Fibroblast of mammary gland (primary cell): Measurements from ENCODE around the gene CAMK2A.

Experiments
- DNase-seq: peaks from one replicate; pipeline ENCODE4 v3.0.0-alpha.2; 2010; ENCODE audit warnings: low read depth
- H3K4me3 ChIP-seq: 2 replicates; pipeline ENCODE4 v1.5.1; 2011; ENCODE audit warnings: low read depth, mild to moderate bottlenecking, low read length, moderate library complexity; ENCODE audit not compliant: control insufficient read depth
- TF ChIP-seq, protein P1 (sequence below): conservative IDR thresholded peaks from 2 replicates; pipeline ENCODE4 v1.5.1; 2011; ENCODE audit warnings: low read depth, low read length, inconsistent platforms; ENCODE audit not compliant: control insufficient read depth, insufficient read depth

The CAMK2A gene

DNA sequence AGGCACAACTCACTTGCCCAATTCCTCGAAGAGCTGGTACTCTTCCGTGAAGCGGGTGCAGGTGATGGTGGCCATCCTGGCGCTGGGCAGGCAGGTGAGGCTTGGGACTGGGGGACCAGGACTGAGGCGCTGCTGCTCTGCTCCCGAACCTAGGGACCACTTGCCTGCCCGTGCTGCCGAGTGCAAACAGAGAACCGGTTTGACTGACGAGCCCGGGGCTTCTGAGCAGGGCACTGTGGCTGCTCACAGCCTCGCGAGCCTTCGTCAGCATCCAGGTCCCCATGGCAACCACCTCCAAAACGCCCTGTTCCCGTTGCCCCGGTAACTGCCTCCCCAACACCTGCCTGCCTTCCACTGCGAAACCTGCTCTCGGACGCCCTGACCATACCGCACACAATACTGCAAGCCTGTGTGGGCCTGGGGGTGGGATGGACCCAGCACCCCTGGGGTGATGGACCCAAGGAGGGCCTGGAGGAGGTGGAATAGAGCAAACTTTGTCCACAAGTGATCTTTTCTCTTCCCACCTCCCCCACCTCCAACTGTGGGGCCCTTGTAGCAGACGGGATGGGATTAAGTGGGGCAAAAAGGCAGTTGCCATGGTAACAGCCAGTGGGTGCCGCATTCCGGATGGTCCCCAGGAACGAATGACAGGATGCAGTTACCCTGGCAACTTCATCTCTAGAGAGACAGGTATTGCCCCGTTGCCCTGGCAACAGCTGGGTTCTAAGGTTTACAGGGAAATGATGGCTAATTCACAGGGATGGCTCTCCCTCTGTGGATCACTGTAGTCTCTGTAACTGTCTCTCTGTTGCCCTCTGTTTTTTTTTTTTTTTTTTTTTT lies at the start of gene CAMK2A:
Gene CAMK2A, minus strand, starts transcription at position 223 of the 840 bp plus-strand sequence. Its CDS starts 148 bp downstream, at position 75.
- no peak within 1 kb of the TSS for H3K4me3 ChIP-seq
- TF ChIP-seq, protein P1, sequence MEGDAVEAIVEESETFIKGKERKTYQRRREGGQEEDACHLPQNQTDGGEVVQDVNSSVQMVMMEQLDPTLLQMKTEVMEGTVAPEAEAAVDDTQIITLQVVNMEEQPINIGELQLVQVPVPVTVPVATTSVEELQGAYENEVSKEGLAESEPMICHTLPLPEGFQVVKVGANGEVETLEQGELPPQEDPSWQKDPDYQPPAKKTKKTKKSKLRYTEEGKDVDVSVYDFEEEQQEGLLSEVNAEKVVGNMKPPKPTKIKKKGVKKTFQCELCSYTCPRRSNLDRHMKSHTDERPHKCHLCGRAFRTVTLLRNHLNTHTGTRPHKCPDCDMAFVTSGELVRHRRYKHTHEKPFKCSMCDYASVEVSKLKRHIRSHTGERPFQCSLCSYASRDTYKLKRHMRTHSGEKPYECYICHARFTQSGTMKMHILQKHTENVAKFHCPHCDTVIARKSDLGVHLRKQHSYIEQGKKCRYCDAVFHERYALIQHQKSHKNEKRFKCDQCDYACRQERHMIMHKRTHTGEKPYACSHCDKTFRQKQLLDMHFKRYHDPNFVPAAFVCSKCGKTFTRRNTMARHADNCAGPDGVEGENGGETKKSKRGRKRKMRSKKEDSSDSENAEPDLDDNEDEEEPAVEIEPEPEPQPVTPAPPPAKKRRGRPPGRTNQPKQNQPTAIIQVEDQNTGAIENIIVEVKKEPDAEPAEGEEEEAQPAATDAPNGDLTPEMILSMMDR = no peak
- no peak for DNase-seq

DNA sequence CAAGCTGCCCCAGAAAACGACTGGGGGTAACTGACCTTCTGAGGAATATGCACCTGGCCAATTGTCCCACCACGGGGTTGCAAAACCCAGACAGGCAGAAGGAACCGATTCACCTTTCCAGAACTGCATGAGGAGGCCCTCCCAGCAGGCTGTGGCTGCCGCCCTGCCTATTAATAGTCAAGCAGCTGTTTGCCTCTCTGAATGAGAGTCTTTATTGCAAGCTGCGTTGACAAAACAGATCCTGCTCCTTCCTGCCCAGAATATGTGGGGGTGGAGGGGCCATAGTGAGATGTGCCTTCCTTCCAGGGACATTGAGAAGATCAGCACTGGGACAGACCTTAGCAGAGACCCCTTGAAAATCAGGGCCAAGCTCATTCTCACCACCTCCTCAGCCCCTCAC lies 49.6 kb upstream of the CAMK2A start:
- no peak overlapping the region for H3K4me3 ChIP-seq
- DNase-seq = no peak
- TF ChIP-seq, protein P1 = no peak

DNA sequence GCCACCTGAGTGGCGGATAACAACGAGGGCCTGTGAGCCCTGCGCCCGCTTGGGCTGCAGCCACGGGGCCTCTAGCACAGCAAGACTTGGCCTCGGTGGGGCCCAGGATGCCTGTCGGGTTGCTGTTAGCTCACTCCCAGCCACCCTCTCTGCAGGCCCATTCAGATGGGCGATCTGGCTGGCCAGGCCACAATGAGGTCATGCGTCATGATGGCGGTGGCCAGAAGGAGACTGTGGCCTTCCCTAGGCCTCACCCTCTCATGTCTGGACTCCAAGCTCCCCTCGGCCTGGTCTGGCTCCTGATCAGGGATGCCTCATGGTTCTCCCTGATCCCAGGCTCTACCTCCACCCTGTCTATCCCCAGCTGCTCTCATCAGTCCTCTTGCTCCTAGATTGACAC lies 49.0 kb upstream of the CAMK2A start:
- H3K4me3 ChIP-seq = no peak overlapping the region
- DNase-seq = no peak
- TF ChIP-seq, protein P1 = no peak

DNA sequence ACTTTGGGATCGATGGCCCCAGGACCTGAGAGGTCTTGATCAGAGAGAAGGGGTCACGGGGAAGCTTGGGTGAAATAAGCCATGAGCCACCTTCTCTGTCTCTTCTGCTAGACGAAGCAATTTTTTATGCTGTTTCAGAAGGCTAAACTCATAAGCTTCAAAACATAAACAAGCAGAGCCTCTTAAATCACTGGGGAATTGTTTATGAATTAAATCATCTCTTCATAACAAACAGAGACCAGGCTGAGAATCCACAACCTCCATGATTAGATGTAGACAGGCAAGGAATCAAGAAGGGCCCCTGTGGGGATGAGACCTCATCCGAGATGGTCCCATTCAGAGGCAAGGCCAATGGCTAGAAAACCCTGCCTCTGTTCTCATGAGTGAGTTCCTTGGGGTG lies 46.2 kb upstream of the CAMK2A start:
- H3K4me3 ChIP-seq = no peak overlapping the region
- DNase-seq = no peak
- TF ChIP-seq, protein P1 = no peak

DNA sequence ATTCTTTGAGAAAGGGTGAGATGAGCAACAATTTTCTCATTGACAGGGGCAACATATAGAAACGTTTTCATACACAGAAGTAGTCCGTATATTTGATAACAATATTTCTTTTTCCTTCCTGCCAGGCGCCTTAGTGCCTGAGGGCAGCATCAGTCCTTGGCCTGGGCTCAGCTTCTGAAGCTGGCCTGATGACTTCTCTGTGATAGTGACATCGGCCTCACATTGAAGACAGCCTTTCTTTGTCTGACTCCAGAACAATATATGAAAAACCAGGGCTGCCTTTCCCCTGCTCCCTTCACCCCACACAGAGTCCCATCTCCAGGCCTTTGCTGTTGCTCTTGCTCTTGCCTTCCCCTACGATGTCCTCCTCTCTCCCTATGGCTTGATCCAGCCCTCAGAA lies 43.8 kb upstream of the CAMK2A start:
- TF ChIP-seq, protein P1 = no peak
- H3K4me3 ChIP-seq = no peak overlapping the region
- DNase-seq = no peak

GRCh38 chr5:150329881-150330876 lies 40.6 kb upstream of the CAMK2A start:
- no peak overlapping the region for H3K4me3 ChIP-seq
- TF ChIP-seq, protein P1 = no peak
- no peak for DNase-seq
